GM12892 (cell line): ENCODE data around the gene SLC25A26.

Source experiments
- POLR2A ChIP-seq: IDR thresholded peaks from 2 replicates; pipeline ENCODE4 v1.6.1; 2011; ENCODE audit warnings: low read depth, low read length, control low read depth
- POLR2AphosphoS5 ChIP-seq: IDR thresholded peaks from 2 replicates; pipeline ENCODE4 v1.6.1; 2011; ENCODE audit warnings: low read depth, low read length, control low read depth
- TAF1 ChIP-seq: IDR thresholded peaks from 2 replicates; pipeline ENCODE4 v1.6.1; 2011; ENCODE audit warnings: low read depth, mild to moderate bottlenecking, control low read depth, low read length, borderline replicate concordance

- no peak for TF ChIP-seq POLR2A
- TF ChIP-seq POLR2AphosphoS5, result no peak
- no peak for TF ChIP-seq TAF1
Measured at GRCh38 chr3:66196633-66197032, 24.2 kb upstream of the SLC25A26 start.
